NCI-H748 (cell line): ENCODE measurements around the gene PKIB.

Source experiments
- DNase-seq: peaks from one replicate; lab custom pipeline; 2025; ENCODE audit not compliant: unreplicated experiment; lab: John Stamatoyannopoulos, UW

PKIB gene

GRCh38 chr6:122704066-122704465 lies 93.9 kb downstream of the PKIB start:
- no peak for DNase-seq

GRCh38 chr6:122709922-122710512 lies 99.8 kb downstream of the PKIB start:
- no peak for DNase-seq

- DNase-seq: no peak
These were observed 100.9 kb downstream of the PKIB start for GRCh38 chr6:122710908-122711635.

DNA sequence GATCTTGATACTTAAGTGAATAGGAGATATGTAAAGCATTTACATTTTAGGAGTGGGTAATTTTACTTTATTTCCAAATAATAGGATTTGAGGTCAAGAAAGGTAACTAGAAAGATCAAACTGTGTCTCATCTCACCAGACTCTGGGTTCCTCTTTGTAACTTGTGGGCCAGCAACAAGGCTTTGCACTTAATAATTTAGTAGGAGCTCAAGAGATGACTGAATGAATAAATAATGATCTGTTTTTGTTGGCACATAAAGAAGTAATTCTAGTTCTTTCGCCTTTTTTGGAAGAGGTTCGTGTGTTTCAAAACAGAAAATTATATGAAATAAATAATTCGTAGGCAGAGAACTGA lies 101.9 kb downstream of the PKIB start:
- no peak for DNase-seq

DNA sequence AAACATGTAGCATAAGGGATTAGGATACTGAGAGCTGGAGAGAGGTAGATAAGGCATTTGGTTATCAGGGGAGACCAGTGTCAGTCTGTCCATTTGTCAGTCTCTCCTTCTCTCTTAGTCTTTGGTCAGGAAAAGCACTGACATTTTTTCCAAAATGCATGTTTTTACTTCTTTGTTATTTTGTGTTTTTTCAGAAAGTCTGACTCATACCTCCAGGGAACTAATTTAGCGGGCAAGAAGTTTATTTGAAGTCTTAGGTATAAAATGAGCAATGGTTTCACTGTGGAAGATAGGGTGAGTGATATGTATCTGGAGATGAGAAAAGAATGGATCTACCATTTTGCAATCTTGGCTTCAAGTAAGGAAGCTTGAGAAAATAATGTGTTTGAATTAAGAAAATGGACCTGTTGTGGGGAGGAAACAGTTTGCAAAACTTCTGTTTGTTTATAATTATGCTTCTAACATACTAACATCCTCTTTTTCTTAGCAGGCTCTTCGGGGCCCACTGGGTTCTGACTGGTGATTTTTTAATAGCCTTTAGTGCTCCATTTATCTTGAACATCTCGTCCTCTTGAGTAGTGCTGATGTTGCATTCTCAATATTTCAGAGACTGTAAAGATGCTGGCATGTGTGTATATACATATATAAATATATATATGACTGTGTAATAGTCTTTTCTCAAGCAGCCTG lies 102.4 kb downstream of the PKIB start:
- DNase-seq: no peak

DNA sequence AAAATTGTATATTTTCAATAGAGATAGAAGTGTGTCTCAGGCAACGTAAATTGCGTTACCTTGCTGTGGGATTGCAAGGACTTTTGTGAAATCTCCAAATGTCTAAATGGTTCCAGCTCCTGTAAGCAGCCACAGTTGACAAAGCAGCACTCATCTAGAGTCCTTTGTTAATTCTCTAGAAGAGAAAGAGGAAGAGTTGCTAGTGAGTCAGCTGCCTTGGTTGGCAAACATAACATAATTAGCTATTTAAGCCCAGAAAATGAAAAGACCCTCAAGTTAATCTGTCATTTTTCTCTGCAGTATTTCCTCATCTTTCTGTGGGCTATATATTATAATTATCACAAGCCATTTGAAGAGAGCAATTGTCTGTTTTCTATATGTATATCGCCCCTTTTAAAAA lies 102.9 kb downstream of the PKIB start:
- peak; percentile 85 for DNase-seq

- no peak for DNase-seq
These were observed 103.9 kb downstream of the PKIB start for GRCh38 chr6:122714059-122714458.

DNA sequence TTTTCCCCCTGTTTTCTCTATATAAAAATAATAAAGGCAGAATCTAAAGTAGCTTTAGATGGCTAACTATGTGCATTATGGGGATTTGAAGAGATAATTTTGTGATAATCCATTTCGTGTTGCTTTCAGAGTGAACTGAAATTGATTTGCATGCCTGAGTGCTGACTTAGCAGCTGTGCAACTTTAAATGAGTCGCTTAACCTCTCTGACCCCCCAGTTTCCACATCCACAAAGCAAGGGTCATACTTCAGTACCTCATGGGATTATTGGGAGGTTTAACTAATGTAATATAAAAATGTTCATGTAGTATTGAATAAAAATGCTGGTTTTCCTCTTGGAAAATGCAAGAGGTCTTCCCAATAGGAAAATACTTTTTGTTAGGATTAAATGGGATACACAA lies 105.5 kb downstream of the PKIB start:
- no peak for DNase-seq

- peak; percentile 81 for DNase-seq
These were observed 107.1 kb downstream of the PKIB start for GRCh38 chr6:122717350-122717749.

- peak; percentile 64 for DNase-seq
These were observed 108.4 kb downstream of the PKIB start for GRCh38 chr6:122718616-122719015.

- peak; percentile 82 for DNase-seq
These were observed 109.0 kb downstream of the PKIB start for GRCh38 chr6:122719176-122719575.

GRCh38 chr6:122722746-122723145 lies 112.5 kb downstream of the PKIB start:
- no peak for DNase-seq

DNA sequence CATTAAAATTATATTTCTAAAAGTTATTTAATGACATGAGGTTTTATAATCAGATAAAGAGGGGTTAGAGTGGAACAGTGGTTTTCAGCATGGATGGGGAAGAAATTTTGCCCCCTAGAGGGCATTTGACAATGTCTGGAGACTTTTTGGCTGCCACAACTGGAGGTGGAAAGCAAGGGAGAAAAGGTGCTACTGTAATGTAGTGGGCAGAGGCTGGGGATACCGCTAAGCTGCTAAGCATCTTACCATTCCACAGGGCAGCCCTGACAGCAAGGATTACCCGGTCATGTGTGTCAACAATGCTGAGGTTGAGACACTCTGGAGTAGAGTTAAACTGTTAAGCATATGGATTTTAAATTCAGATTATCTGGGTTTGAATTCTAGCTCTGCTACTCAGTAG lies 116.4 kb downstream of the PKIB start:
- peak; percentile 61 for DNase-seq

GRCh38 chr6:122727244-122727643 lies 117.0 kb downstream of the PKIB start:
- no peak for DNase-seq

DNA sequence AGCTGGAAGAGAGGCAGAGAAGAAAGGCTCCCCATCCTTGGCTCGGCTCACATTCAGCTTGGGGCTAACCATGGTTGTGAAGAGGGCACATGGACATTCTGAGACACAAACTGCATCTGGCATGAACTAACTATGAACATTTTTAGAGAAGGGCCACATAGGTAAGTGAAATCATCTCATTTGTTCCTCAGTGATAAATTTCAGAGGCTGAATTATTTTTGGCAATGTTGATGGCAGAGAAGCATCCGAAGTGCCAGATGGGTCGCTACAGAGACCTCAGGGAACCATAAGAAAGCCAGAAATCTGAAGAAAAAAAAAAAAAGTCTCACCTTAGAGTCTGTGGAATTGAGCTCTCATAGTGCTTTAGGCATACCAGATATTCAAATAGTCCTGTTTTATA lies 120.1 kb downstream of the PKIB start:
- no peak for DNase-seq

GRCh38 chr6:122730775-122731386 lies 120.7 kb downstream of the PKIB start:
- peak; percentile 74 for DNase-seq

- DNase-seq: peak; percentile 85
These were observed 123.1 kb downstream of the PKIB start for GRCh38 chr6:122733259-122733658.

DNA sequence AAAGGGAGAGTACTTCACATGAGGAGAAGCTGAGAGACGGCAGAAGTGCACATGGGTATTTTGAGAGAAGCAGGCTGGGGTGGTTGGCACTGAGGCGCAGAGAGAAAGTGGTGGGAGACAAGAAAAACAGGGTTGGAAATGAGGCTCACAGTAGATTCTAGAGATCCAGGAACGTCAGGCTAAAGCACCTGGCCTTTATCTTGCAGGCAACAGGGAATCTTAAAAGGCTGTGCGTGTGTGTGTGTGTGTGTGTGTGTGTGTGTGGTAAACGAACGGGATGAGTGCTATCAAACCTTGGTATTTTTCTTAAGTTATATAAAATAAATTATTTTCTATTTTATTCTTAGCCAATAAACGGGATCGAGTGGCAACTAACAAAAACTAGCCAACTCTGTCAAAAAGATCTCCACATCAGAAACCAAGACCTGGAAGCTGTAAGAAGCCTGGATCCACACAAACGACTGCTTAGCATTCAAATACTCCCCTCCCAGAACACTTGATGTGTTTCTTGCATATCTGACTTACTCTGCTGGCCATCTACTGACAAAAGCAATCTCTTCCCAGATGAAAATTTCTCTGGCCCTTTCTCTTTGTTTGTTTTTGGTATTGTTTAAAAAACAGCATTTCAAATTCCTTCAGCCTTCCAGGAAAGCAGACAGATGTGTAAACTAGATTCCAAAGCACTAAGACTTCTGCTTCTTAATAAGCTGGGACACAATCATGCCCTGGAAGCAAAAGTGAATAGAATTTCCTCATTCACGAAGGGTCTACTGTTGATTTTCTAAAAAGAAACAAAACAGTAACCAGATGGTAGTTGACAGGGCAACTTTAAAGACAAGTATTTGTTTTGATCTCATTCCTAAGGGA lies 124.6 kb downstream of the PKIB start:
- DNase-seq: peak; percentile 22

DNA sequence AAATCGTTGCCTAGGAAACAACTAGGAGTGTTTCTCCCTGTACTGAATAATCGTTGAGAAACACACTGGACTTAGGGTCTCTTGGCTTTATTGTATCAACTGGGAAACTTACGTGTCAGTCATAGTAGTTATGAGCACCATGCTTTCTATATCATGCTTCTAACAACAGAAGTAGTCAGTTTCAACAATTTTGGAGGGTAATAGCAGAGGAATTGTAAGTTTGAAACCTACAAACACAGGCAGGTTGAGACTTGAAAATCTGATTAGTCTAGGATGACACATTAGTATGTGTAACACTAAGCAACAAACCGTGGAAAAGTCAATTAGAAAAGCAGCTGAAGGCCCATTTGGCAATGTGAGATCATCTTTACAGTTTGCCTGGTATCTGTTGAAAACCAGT lies 125.4 kb downstream of the PKIB start:
- DNase-seq: peak; percentile 97

GRCh38 chr6:122736163-122736562 lies 126.0 kb downstream of the PKIB start:
- peak; percentile 96 for DNase-seq

GRCh38 chr6:122736616-122737015 lies 126.4 kb downstream of the PKIB start:
- peak; percentile 59 for DNase-seq
